Astrocyte (in vitro differentiated cells and primary cell): ENCODE results near the gene STK35. TPM values are rescaled to one million over a fixed set of nuclear protein-coding genes. Genes with fewer than 3 reads are reported as not detected.

Experiments
- DNase-seq: peaks from one replicate; pipeline ENCODE4 v3.0.0-alpha.2; 2010; ENCODE audit warnings: low read depth
- FAIRE-seq: peaks from 2 replicates; lab custom pipeline; 2011; peaks lifted over from hg19 to GRCh38; lab: Jason Lieb, UNC
- H2AFZ ChIP-seq: 2 replicates; pipeline ENCODE4 v1.6.0; 2012; ENCODE audit warnings: low read depth, low read length, inconsistent platforms
- H3K27ac ChIP-seq: 2 replicates; pipeline ENCODE4 v1.5.1; 2011; ENCODE audit warnings: low read depth, low read length, inconsistent platforms
- H3K27me3 ChIP-seq: 2 replicates; pipeline ENCODE4 v1.6.0; 2011; ENCODE audit warnings: low read length, inconsistent platforms; ENCODE audit not compliant: insufficient read depth
- H3K36me3 ChIP-seq: 2 replicates; pipeline ENCODE4 v1.5.1; 2011; ENCODE audit warnings: low read length, inconsistent platforms; ENCODE audit not compliant: insufficient read depth
- H3K4me1 ChIP-seq: 2 replicates; pipeline ENCODE4 v1.5.1; 2011; ENCODE audit warnings: low read length, inconsistent platforms; ENCODE audit not compliant: insufficient read depth
- H3K4me2 ChIP-seq: 2 replicates; pipeline ENCODE4 v1.6.0; 2012; ENCODE audit warnings: low read length, inconsistent platforms
- H3K4me3 ChIP-seq: 2 replicates; pipeline ENCODE4 v1.5.1; 2011; ENCODE audit warnings: low read depth, mild to moderate bottlenecking, low read length, inconsistent platforms; ENCODE audit not compliant: insufficient read depth
- H3K79me2 ChIP-seq: 2 replicates; pipeline ENCODE4 v1.6.0; 2012; ENCODE audit warnings: mild to moderate bottlenecking, low read length, inconsistent platforms; ENCODE audit not compliant: insufficient read depth
- H3K9ac ChIP-seq: 2 replicates; pipeline ENCODE4 v1.6.0; 2012; ENCODE audit warnings: mild to moderate bottlenecking, low read length, inconsistent platforms
- H3K9me3 ChIP-seq: 2 replicates; pipeline ENCODE4 v1.5.1; 2012; ENCODE audit warnings: low read depth, mild to moderate bottlenecking, low read length, inconsistent platforms; ENCODE audit not compliant: insufficient read depth
- H4K20me1 ChIP-seq: 2 replicates; pipeline ENCODE4 v1.6.0; 2012; ENCODE audit warnings: low read length, inconsistent platforms; ENCODE audit not compliant: insufficient read depth
- H3K27ac Mint-ChIP-seq: one replicate; pipeline ENCODE4 v1.8.0; 2021; ENCODE audit warnings: mild to moderate bottlenecking, mixed read lengths; ENCODE audit not compliant: unreplicated experiment
- H3K27me3 Mint-ChIP-seq: one replicate; pipeline ENCODE4 v1.8.0; 2021; ENCODE audit warnings: low read depth, mixed read lengths; ENCODE audit not compliant: unreplicated experiment
- H3K36me3 Mint-ChIP-seq: one replicate; pipeline ENCODE4 v1.8.0; 2021; ENCODE audit warnings: low read depth, mixed read lengths; ENCODE audit not compliant: unreplicated experiment
- H3K4me1 Mint-ChIP-seq: one replicate; pipeline ENCODE4 v1.8.0; 2021; ENCODE audit warnings: low read depth, mixed read lengths; ENCODE audit not compliant: unreplicated experiment
- H3K4me3 Mint-ChIP-seq: one replicate; pipeline ENCODE4 v1.8.0; 2021; ENCODE audit warnings: mild to moderate bottlenecking, moderate library complexity, mixed read lengths; ENCODE audit not compliant: unreplicated experiment
- H3K9me3 Mint-ChIP-seq: one replicate; pipeline ENCODE4 v1.8.0; 2021; ENCODE audit warnings: mild to moderate bottlenecking, mixed read lengths; ENCODE audit not compliant: unreplicated experiment
- CTCF ChIP-seq: IDR thresholded peaks from 2 replicates; pipeline ENCODE4 v1.5.1; 2011; ENCODE audit warnings: low read depth, mild to moderate bottlenecking, inconsistent platforms, low read length, moderate library complexity; ENCODE audit not compliant: insufficient read depth
- EZH2 ChIP-seq: IDR thresholded peaks from 2 replicates; pipeline ENCODE4 v1.6.1; 2012; ENCODE audit warnings: mild to moderate bottlenecking, low read length, inconsistent platforms; ENCODE audit not compliant: insufficient read depth
- total RNA-seq: library from RNA; stranded (reverse); gene quantifications from 2 replicates; pipeline ENCODE4 v1.2.1, GENCODE V29; 2021

The STK35 gene
- total RNA-seq, 1 donor from 2014 or later: 18.6 TPM

- Histone ChIP-seq H3K4me2 (peak overlapping the region; percentile 63), H2AFZ (no peak overlapping the region), H3K36me3 (no peaks in the 10 kb centered on the region), H3K27me3 (no peaks in the 10 kb centered on the region), H4K20me1 (peaks cover 87% of the 10 kb centered on the region), H3K79me2 (peaks cover 81% of the 10 kb centered on the region), H3K27ac (peak overlapping the region; percentile 85), H3K9me3 (no peaks in the 10 kb centered on the region), H3K4me1 (peaks cover 53% of the 10 kb centered on the region), H3K9ac (peak overlapping the region; percentile 45), H3K4me3 (peak overlapping the region; percentile 2)
- DNase-seq (peak; percentile 80), FAIRE-seq (peak; percentile 81)
- Mint-ChIP-seq H3K4me1 (peaks cover 59% of the 10 kb centered on the region), H3K27ac (peak overlapping the region; percentile 91), H3K9me3 (no peaks in the 10 kb centered on the region), H3K36me3 (peaks cover under 1% of the 10 kb centered on the region), H3K27me3 (no peaks in the 10 kb centered on the region), H3K4me3 (peak overlapping the region; percentile 45)
- TF ChIP-seq CTCF: no peak
- no peak for TF ChIP-seq EZH2
Measured at GRCh38 chr20:2133318-2134183, 31.9 kb downstream of the STK35 start.

- Histone ChIP-seq H4K20me1 (peaks cover 90% of the 10 kb centered on the region), H3K27ac (no peak overlapping the region), H3K4me1 (peaks cover 51% of the 10 kb centered on the region), H3K4me3 (no peak overlapping the region), H3K4me2 (no peak overlapping the region), H3K9ac (no peak overlapping the region), H3K27me3 (no peaks in the 10 kb centered on the region), H2AFZ (no peak overlapping the region), H3K36me3 (no peaks in the 10 kb centered on the region), H3K9me3 (no peaks in the 10 kb centered on the region), H3K79me2 (peaks cover 81% of the 10 kb centered on the region)
- no peak for DNase-seq
- H3K4me3 Mint-ChIP-seq: peak overlapping the region; percentile 42
- no peaks in the 10 kb centered on the region for H3K27me3 Mint-ChIP-seq
- TF ChIP-seq EZH2 (no peak), CTCF (no peak)
- no peaks in the 10 kb centered on the region for H3K9me3 Mint-ChIP-seq
- H3K4me1 Mint-ChIP-seq: peaks cover 50% of the 10 kb centered on the region
- H3K27ac Mint-ChIP-seq: peak overlapping the region; percentile 91
- no peaks in the 10 kb centered on the region for H3K36me3 Mint-ChIP-seq
- FAIRE-seq: no peak
Measured at GRCh38 chr20:2135013-2135412, 33.4 kb downstream of the STK35 start.

- TF ChIP-seq CTCF (no peak), EZH2 (no peak)
- peaks cover 38% of the 10 kb centered on the region for H3K4me1 ChIP-seq
- peaks cover 92% of the 10 kb centered on the region for H4K20me1 ChIP-seq
- H3K4me3 Mint-ChIP-seq: no peak overlapping the region
- no peaks in the 10 kb centered on the region for H3K36me3 Mint-ChIP-seq
- FAIRE-seq (no peak), DNase-seq (no peak)
- no peak overlapping the region for H3K27ac Mint-ChIP-seq
- H2AFZ ChIP-seq: no peak overlapping the region
- H3K27me3 Mint-ChIP-seq: no peaks in the 10 kb centered on the region
- H3K4me1 Mint-ChIP-seq: peaks cover 42% of the 10 kb centered on the region
- H3K4me2 ChIP-seq: no peak overlapping the region
- H3K79me2 ChIP-seq: peaks cover 81% of the 10 kb centered on the region
- H3K27ac ChIP-seq: no peak overlapping the region
- no peak overlapping the region for H3K9ac ChIP-seq
- H3K9me3 ChIP-seq: no peaks in the 10 kb centered on the region
- no peaks in the 10 kb centered on the region for H3K27me3 ChIP-seq
- H3K36me3 ChIP-seq: no peaks in the 10 kb centered on the region
- no peaks in the 10 kb centered on the region for H3K9me3 Mint-ChIP-seq
- no peak overlapping the region for H3K4me3 ChIP-seq
Measured at GRCh38 chr20:2136275-2136674, 34.6 kb downstream of the STK35 start.
